ENCODE measurements around the gene RBPMS2. TPM values are rescaled to one million over a fixed set of nuclear protein-coding genes. Genes with fewer than 3 reads are reported as not detected.

RBPMS2 gene
- total and polyA plus RNA-seq, 2 of the 8 experiments (the other 6 are each of a cell fraction or from before 2014, with no cell fraction given) = 55.8 to 238 TPM

DNA sequence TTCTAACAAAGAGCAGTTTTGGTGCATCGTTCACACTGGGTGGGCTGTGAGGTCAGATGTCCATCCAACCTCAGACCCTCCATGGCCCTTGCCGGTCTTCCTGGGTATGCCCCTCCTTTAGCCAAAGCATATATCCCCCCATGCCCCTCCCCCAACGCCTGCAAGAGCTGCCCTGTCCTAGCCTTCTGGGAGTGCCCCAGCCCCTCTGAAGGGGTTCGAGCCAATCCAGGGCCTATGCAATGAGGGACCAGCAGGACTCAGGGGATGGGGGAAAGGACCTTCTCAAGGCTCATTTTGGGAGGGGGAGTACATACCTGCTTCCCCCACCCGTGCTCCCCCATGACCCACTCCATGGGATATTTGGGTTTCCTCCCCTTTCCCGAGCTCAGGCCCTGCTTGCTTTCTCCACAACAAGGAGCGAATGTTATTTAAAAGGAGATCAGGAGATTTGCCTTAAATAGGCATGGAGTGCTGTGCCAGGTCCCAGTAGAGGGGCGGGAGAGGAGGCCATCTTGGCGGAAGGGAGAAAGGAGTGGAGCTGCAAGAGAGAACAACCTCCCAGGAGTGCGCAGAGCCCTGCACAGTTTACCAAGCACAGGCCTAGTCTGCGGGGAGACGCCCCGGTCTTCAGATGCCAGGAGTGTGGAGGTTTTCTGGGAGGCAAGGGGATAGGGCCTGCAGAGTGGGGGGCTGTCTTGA is 31.8 kb upstream of the RBPMS2 start (continued):
- TF ChIP-seq GTF2F1 (IDR thresholded peaks at IDR 0.05; ENCODE audit: borderline replicate concordance, low read depth, low read length) (no peak; the same call in 1 of the 2 replicates), POU5F1 (IDR thresholded peaks at IDR 0.05; ENCODE audit: low read depth, low read length) (no peak), JUND (IDR thresholded peaks at IDR 0.05; ENCODE audit: low read length) (0 out of 2 replicates have a peak, but pooled peaks have one; percentile 23), SP4 (IDR thresholded peaks at IDR 0.05; ENCODE audit: low read length) (peak; percentile 11; the same call in 1 of the 2 replicates), CBX8 (IDR thresholded peaks at IDR 0.05; ENCODE audit: borderline replicate concordance, low read depth, low read length) (no peak), MAFK (IDR thresholded peaks at IDR 0.05; ENCODE audit: low read depth, low read length) (no peak), POLR2AphosphoS5 (IDR thresholded peaks at IDR 0.05; ENCODE audit: low read depth, low read length) (no peak), EZH2 (IDR thresholded peaks at IDR 0.05; ENCODE audit: low read depth, low read length, severe bottlenecking) (no peak), RXRA (IDR thresholded peaks at IDR 0.05; ENCODE audit: insufficient read depth, low read depth, low read length) (no peak), BRCA1 (IDR thresholded peaks at IDR 0.05; ENCODE audit: low read depth, low read length) (no peak), RBBP5 (IDR thresholded peaks at IDR 0.05; ENCODE audit: borderline replicate concordance, low read depth, low read length) (no peak), CBX5 (IDR thresholded peaks at IDR 0.05; ENCODE audit: low read depth, low read length) (no peak), KDM5A (IDR thresholded peaks at IDR 0.05; ENCODE audit: low read length) (no peak), SIX5 (IDR thresholded peaks at IDR 0.05; ENCODE audit: low read depth, low read length) (no peak), HDAC2 (IDR thresholded peaks at IDR 0.05; ENCODE audit: borderline replicate concordance in 1 of 2, low read depth in 2 of 2, low read length in 2 of 2) (0 out of 4 replicates have a peak, but pooled peaks of 1 of the 2 experiments have one; percentile 15), NRF1 (IDR thresholded peaks at IDR 0.05; ENCODE audit: low read depth, low read length) (no peak)
- TF ChIP-seq, protein P1, sequence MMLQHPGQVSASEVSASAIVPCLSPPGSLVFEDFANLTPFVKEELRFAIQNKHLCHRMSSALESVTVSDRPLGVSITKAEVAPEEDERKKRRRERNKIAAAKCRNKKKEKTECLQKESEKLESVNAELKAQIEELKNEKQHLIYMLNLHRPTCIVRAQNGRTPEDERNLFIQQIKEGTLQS (IDR thresholded peaks at IDR 0.05; ENCODE audit: insufficient read depth, low read depth, low read length) = no peak
- TF ChIP-seq, protein P2, sequence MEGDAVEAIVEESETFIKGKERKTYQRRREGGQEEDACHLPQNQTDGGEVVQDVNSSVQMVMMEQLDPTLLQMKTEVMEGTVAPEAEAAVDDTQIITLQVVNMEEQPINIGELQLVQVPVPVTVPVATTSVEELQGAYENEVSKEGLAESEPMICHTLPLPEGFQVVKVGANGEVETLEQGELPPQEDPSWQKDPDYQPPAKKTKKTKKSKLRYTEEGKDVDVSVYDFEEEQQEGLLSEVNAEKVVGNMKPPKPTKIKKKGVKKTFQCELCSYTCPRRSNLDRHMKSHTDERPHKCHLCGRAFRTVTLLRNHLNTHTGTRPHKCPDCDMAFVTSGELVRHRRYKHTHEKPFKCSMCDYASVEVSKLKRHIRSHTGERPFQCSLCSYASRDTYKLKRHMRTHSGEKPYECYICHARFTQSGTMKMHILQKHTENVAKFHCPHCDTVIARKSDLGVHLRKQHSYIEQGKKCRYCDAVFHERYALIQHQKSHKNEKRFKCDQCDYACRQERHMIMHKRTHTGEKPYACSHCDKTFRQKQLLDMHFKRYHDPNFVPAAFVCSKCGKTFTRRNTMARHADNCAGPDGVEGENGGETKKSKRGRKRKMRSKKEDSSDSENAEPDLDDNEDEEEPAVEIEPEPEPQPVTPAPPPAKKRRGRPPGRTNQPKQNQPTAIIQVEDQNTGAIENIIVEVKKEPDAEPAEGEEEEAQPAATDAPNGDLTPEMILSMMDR (IDR thresholded peaks at IDR 0.05; ENCODE audit: control extremely low read depth in 1 of 3, insufficient read depth in 1 of 3, low read depth in 1 of 3, low read length in 3 of 3) = no peak
- TF ChIP-seq, protein P3, sequence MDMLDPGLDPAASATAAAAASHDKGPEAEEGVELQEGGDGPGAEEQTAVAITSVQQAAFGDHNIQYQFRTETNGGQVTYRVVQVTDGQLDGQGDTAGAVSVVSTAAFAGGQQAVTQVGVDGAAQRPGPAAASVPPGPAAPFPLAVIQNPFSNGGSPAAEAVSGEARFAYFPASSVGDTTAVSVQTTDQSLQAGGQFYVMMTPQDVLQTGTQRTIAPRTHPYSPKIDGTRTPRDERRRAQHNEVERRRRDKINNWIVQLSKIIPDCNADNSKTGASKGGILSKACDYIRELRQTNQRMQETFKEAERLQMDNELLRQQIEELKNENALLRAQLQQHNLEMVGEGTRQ (IDR thresholded peaks at IDR 0.05; ENCODE audit: low read length) = 0 out of 2 replicates have a peak, but pooled peaks have one; percentile 8

All from H1 (cell line).